Activated CD8-positive, alpha-beta memory T cell treated with anti-CD3 and anti-CD28 coated beads, Interleukin-2, amount 50 U/mL, for 4 hours (primary cell): ENCODE measurements around the gene SMIM38.
"Not testable (repeated sequence)": the region's sequence is repeated elsewhere in the genome, so short reads cannot be mapped to it uniquely, and the experiment has no call there.

Experiments used
- DNase-seq: peaks from one replicate; pipeline ENCODE4 v3.0.0-alpha.2; 2020

The SMIM38 gene

DNA sequence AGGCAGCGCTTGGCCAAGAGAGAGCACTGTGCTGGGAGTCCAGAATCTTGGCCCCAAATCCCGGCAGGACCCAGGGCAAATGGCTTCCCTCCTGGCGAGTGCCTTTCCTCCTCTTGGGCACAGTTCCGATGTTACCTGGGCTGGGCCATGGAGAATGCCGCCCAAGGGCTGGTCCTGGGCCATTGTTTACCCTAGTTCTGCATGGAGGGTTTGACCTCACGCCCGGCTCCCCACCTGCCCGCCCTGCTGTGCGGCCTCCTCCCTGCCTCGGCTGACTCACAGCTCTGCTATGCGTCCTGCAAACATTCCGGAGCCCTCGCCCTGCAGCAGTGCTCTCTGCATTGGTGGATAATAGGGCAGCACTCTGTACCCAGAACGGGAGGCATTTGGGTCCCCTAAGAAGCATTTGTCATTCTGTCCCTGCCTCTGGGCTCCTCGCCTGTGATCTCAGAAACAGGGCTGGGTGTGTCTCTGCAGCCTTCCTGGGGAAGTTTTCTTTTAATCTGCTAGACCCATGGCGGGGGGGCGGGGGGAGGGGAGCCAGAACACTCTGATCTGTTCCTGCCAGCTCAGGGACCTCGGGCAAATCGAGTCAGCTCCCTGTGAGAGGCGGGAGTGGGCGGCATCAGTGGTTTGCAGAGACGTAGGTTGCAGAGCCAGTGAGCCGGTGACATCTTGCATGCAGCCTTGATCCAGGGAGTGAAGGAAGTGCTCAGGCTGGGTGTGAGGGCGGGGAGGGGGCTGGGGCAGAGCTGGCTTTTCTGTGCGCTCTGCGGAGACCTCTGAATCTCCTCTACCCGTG lies 32.9 kb upstream of the SMIM38 start:
- peak; percentile 82 for DNase-seq

DNA sequence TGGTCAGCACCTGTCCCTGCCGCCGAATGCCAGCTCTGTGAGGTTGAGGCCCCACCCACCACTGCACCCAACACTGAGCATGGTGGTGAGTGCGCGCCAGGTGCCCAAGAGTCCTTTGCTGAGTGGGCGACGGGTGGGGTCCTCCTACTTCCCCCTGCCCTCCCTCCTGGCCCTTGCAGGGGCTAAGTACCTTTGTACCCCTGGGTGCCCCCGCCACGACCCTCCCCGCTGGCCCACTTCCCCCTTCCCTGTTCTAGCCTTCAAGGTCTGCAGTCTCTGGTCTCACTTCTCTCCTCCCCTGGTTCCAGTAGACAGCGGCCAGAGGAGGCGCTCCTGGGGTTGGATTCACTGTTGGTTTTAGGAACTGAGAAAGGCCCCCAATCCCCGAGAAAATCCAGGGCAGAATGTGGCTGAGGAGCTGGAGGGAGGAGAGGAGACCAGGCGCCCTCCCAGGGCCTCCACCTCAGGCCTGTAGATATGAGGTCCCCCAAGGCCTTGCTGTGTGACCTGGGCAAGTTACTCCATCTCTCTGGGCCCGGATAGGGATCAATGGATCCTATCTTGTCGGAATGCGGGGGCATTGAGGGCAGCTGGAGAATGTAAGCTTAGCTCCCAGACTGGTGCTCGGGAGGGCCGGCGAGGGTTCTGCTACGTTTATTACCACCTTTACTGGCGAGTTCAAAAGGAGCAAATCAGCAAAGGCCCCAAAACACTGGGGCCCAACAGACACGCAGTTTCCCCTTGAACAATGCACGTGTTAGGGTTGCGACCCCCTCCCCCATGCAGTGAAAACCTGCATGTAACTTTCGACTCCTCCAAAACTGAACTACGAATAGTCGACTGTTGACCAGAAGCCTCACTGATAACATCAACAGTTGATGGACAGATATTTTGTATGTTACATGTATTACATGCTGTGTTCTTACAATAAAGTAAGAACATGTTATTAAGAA lies 31.9 kb upstream of the SMIM38 start:
- DNase-seq, result no peak

DNA sequence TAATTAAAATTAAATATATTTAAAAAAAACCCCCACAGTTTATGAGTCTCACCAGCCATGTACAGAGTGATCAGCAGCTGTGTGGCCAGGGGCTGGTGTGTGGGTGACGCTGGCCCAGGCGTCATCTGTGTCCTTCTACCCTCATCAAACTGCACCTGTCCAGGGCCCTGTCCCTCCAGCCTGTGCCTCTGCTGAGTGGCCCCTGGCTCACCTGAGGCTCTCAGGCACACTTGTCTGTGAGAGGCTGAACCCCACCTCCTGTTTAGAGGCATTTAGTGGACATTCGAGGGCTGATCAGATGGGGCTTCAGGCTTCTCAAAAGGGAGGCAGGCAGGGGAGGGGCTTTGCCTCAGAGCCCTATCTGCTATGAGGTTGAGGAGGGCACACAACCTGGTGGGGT lies 29.9 kb upstream of the SMIM38 start:
- DNase-seq, result no peak

DNA sequence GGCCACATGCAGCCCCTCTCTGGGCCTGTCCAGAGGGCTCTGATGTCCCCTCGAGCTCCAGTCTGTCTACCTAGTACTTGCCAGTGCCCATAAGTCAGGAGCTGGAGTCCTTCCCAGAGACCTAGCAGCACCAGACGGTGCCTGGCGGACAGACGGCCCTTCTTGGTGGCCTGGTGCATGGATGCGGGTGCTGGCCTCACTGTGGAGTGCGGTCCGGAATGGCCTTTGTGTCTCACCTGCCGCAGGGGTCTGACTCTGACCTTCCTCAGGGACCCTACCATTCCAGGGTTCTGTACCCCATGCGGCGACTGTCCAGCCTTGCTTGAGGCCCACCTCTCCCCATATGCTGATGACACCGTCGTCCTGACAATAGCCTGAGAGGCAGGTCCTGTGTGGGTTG lies 29.4 kb upstream of the SMIM38 start:
- no peak for DNase-seq

DNA sequence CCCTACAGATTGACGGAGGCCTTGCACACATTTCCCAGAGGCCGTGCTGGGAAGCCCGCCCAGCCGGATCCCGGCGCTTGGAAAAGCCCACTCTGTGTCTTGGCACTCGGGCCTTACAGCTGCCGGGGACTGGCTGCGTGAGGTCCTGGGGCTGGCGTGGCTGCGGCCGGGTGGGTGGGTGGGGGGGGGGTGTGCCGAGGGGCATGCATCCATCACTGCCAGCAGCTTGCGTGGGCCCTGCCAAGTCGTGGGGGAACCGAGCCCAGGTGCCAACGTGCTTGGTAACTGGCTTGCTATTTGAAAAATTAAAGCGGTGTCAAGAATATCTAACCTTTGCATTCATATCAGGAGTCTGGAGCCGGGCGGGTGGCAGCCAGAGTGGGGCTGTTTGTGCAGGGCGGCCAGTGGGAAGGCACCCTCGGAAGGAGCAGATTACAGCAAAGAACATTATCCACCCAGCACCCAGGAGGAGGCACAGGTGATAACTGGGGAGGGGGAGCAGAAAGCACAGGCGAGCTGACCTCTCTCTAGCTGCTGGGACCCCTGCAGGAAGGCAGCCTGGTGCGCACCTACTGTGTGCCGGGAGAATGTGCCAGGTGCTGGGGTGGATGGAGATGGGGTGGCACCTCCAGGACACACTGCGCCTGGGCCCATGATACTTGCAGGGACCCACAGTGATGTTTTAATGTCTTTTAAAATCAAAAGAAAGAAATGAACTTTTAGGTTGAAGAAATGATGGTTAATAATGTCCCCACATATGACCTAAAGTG lies 28.5 kb upstream of the SMIM38 start:
- DNase-seq, result no peak

DNA sequence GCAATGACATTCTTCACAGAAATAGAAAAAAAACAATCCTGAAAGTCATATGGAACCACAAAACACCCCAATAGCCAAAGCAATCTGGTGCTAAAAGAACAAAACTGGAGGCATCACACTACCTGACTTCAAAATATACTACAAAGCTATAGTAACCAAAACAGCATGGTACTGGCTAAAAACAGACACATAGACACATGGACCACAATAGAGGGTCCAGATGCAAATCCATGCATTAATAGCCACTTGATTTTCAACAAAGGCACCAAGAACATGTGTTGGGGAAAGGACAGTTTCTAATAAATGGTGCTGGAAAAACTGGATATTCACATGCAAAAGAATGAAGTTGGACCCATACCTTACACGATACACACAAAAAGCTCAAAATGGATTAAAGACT lies 27.9 kb upstream of the SMIM38 start:
- no peak for DNase-seq

DNA sequence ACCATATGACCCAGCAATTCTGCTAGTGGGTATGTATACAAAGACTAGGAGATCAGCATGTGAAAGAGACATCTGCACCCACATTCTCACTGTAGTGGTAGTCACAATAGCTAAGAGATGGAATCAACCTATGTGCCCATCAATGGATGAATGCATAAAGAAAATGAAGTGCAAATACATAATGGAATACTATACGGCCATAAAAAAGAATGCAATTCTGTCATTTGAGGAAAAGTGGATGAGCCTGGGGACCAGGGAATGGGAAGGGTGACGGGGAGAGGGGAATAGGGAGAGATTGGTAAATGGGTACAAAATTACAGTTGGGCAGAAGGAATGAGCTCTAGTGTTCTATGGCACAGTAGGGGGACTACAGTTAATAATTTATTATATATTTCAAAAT lies 26.7 kb upstream of the SMIM38 start:
- no peak for DNase-seq

DNA sequence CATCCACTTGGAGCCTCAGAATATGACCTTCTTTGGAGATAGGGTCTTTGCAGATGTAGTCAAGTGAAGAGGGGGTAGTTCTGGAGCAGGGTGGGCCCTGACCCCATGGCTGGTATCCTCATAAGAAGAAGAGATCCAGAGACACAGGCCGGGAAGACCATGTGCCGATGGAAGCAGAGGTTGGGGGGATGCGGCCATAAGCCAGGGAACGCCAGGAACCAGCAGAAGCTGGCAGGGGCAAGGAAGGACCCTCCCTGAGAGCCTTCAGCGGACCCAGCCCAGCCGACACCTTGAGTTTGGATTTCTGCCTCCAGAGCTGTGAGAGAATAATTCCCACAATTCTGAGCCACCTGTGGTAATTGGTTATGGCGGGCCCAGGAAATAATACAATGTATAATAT lies 26.1 kb upstream of the SMIM38 start:
- no peak for DNase-seq

DNA sequence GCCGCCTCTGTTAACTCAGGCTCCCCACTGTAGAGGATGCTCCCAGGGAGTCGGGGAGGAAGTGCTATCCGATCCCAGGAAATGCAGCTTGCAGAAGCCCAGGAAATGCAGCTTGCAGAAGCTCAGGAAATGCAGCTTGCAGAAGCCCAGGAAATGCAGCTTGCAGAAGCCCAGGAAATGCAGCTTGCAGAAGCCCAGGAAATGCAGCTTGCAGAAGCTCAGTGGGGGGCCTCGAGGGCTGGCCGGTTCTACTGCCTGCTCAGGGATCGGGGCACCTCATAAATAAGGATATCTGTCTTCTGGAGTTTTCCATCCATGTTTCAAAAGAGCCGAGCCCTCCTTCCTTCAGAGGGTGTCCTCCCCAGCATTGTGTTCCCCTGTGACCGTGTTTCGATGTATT lies 25.1 kb upstream of the SMIM38 start:
- DNase-seq, result no peak

DNA sequence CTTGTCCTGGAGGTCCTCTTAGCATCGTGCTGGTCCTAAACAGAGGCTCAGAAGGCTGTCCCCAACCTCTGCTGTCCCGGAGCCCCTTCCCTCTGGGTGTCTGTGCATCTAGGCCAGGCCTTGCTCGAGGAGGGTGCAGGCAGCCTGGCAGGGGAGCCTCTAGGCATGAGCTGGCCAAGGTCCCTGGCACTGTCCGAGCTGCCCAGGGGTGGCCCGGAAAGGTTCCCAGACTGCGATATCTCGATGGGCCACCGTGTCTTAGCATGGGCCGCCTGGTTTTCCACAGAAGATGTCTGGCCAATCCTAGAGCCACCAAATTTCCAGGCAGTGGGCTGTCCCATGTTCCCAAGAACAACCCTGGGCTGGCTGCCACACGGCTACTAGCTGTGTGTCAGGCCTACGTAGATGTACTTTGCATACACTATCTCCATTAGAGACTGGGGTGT lies 24.6 kb upstream of the SMIM38 start:
- DNase-seq, result no peak

DNA sequence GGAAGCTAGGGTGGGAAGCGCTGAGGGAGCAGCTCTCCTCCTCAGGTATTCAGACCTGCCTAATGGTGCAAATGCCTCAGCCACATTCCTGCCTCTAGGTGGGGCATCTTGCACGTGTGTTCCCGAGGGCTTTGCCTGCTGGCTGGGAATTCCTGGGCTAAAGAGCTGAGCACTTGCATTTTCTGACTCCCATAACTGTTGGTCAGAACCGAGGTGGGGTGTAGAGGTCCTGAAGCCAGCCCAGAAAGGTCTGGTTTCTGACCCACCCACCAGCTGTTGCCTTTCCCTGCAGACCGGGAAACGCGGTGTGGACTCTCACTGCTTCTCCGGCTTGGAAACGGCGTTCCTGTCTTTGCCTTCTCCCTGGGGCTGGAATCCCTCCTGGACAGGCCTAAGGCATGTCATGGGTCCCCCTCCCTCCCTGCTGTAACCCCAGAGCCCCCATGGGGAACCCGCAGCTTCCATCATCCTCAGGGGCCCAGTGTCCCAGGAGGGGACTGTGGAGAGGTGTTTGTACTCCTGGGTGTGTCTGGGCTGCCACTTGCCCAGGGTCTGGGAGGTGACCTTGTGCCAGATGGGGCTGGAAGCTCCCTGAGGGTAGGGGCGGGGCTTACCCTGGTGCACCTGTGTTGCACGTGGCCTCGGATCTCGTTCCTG lies 24.0 kb upstream of the SMIM38 start:
- no peak for DNase-seq

DNA sequence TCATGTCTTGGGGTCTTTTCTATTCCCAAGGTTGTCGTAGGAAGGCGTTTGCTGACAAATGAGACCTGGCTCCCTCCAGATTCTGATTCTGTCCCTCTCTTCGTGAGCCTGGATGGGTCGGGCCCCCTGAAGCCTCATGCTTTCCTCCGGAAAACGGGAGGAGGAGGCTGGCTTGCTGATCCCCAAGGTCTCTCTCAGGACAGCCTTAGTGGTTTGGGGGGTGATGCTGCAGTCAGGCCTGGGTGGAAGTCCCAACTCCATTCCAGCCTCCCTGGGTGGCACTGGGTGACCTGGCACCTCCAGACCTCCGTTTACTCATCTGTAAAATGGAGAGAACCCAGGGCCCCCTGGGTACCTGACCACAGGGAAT lies 23.4 kb upstream of the SMIM38 start:
- no peak for DNase-seq

DNA sequence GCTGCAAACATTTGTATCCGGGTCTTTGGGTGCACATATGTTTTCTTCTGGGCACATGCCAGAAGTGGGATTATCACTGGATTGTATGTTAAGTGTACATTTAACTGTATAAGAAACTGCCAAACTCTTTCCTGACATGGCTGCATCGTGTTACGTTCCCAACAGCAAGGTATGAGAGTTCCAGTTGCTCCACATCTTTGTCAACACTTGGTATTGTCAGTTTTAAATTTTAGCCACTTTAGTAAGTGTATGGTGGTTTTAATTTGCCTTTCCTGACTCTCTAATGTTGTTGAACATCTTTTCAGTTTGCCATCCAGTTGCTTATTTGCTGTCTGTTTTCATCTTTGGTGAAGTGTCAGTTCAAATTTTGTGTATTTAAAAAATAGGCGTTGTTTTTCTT lies 22.5 kb upstream of the SMIM38 start:
- no peak for DNase-seq

DNA sequence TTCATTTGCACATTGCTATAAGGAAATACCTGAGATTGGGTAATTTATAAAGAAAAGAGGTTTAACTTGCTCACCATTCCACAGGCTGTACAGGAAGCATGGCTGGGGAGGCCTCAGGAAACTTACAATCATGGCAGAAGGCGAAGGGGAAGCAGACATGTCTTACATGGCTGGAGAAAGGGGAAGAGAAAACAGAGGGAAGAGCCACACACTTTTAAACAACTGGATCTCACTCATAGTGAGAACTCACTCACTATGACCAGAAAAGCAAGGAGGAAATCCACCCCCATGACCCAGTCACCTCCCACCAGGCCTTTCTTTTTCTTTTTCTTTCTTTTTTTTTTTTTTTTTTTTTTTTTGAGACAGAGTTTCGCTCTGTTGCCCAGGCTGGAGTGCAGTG lies 21.6 kb upstream of the SMIM38 start:
- not testable (repeated sequence) for DNase-seq

DNA sequence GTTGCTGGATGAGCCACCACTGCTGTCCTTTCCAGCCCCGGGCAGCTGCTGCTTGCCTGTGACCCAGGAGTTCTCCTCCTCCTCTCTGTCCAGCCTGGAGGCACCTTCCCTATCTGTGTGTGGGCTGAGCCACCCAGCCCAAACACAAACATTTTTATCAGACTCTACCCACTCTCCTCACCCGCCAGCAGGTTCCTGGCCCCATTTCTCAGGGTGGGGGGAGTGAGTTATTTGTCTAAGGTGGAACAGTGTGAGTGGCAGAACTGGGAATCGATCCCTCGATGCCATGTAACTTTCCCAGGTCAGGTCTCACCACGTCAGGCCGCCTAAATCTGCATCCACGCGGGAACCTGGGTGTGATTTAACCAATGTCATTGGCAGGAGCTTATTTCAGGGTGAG lies 20.8 kb upstream of the SMIM38 start:
- no peak for DNase-seq

DNA sequence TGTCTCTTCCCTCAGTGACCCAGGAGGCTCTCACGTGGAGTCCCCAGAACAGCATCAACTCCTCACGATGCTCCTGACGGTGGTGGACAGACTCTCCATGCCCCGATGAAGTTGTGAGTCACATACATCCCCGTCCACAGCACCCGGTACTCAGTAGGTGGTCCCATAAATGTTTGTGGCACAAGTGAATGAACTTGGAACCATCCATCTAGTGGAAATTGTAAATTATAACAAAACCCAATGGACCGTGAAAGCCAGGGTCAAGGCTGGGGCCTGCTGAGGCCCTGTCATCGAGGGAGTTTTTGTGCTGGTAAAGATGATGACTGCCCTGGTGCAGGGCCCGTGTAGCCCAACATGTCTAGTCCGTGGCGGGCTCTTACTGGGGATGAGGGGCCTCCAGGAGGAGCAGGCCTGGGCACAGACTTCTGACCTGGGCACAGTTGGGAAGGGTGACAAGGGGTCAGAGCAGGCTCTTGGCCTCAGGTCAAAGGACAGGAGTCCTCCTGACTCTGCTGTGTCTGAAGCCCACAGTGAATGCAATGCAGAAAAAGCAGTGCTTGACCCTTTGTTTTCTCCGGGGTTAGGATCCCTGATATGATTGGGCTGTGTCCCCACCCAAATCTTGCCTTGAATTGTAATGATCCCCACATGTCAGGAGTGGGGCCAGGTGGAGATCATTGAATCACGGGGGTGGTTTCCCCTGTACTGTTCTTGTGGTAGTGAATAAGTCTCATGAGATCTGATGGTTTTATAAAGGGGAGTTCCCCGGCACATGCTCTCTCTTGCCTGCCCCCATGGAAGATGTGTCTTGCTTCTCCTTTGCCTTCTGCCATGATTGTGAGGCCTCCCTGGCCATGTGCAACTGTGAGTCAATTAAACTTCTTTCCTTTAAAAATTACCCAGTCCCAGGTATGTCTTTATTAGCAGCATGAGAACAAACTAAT lies 20.0 kb upstream of the SMIM38 start:
- no peak for DNase-seq

DNA sequence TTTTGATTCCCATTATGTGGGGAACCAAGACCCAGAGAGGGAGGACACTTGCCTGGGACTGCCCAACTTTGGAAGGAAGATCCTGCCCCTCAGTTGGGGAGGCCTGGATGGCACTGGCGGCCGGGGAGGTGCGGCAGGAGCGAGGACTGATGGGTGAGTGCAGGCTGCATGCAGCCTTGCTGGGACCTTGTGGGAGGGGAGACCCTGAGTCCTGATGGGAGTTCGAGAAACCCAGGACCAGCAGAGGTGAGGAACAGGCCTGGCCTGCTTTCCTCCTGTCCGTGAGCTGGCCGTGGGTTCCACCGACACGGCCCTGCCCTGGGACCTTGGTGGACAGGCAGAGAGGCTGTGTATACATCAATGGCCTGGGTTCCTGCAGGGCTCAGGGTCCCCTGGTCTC lies 19.3 kb upstream of the SMIM38 start:
- no peak for DNase-seq

DNA sequence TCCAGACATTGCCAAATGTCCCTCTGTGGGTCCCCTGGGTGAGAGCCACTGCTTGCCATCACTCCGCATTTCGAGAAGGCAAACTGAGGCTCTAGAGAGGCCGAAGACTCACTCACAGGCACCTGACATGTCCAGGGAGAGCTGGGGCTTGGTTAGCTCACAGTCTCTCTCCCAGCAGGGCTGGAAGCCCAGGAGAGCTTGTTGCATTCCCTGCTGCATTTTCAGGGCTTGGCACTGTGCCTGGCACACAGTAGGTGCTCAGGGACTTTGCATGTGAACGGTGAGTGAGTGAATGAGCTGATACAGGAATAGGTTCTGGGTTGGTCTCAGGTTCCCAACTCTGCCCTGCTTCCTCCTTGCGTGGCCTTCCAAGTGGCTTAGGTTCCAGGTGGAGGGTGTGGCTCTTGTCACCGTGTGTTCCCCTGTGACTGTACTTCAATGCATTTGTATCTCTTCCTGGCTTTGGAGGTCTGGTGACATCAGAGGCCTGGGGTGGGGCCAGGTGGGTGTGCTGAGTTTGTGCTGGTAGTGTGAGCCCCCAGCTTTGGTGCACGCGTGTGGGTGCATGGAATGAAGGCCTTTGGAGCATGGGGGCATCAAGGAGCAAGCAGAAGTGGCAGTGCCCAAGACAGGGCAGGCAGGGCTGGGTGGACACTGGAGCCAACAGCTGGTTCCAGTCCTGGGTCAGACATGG lies 18.4 kb upstream of the SMIM38 start:
- DNase-seq, result no peak

DNA sequence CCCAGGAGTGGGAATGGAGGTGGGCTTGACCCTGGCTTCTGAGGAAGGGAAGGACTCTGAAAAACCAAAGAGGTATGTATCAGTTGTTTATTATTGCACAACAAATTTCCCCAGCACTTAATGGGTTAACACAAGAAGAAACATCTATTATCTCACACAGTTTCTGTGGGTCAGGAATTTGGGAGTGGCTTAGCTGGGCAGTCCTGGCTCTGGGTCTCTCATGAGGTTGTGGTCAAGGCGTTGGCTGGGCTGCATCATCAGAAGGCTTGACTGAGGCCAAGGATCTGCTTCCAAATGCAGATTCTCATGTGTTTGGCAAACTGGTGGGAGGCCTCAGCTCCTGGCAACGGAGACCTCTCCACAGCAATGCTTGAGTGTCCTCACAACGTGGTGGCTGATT lies 17.5 kb upstream of the SMIM38 start:
- no peak for DNase-seq

DNA sequence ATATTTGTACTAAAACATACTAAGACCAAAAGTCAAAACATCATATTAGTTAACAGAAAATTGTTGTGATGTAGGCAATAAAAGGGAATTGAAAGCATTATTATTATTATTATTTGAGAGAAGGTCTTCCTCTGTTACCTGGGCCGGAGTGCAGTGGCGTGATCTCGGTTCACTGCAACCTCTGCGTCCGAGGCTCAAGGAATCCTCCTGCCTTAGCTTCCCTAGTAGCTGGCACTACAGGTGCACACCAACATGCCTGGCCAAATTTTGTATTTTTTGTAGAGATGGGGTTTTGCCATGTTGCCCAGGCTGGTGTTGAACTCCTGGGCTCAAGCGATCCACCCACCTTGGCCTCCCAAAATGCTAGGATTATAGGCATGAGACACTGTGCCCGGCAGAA lies 15.6 kb upstream of the SMIM38 start:
- not testable (repeated sequence) for DNase-seq

DNA sequence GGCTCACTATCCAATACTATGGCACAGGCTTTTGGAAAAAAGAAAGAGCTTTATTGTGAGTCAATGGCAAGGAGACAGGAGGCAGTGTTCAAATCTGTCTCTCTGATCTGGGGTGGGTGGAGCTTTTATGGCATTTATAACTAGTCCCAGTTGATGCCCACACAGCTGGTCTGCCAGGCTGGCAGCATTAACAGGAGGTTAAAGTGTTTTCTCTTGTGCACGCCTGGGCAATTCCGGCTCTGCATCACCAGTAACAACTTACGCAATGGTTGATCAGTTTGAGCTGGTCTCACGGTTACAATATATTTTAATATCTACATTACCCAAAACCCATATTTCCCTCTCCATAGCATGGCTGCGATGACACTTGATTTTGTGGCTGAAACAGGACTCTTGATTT lies 15.1 kb upstream of the SMIM38 start:
- no peak for DNase-seq
